WTC11 (cell line): Measurements from ENCODE around the gene F8. TPM values are rescaled to one million over a fixed set of nuclear protein-coding genes. Genes with fewer than 3 reads are reported as not detected.
"Not testable (repeated sequence)": the region's sequence is repeated elsewhere in the genome, so short reads cannot be mapped to it uniquely, and the experiment has no call there.

Source experiments
- ATAC-seq: fragments of 200-7000 bp; cut with Tn5 transposase; 2 replicates; pipeline ENCODE4 v1.10.0; 2021; ENCODE audit warnings: mild to moderate bottlenecking, moderate library complexity
- CTCF ChIA-PET: fragments of 300-600 bp; sonication (Branson Sonifier 250); formaldehyde crosslinking; loops from one replicate; lab custom pipeline; 2021; ENCODE audit warnings: antibody characterized with exemption; lab: Charles Lee
- POLR2A ChIA-PET: fragments of 350-600 bp; sonication (Branson Sonifier 250); formaldehyde crosslinking; loops from one replicate; lab custom pipeline; 2021; ENCODE audit warnings: antibody characterized with exemption; lab: Charles Lee
- DNase-seq: peaks from one replicate; pipeline ENCODE4 v3.0.0; 2021; ENCODE audit warnings: low spot score
- H3K27ac Mint-ChIP-seq: 2 replicates; pipeline ENCODE4 v1.8.0; 2021; ENCODE audit warnings: mixed read lengths
- H3K27me3 Mint-ChIP-seq: 2 replicates; pipeline ENCODE4 v1.8.0; 2021; ENCODE audit warnings: low read depth, mild to moderate bottlenecking, moderate library complexity, mixed read lengths
- H3K36me3 Mint-ChIP-seq: 2 replicates; pipeline ENCODE4 v1.8.0; 2021; ENCODE audit warnings: mixed read lengths
- H3K4me1 Mint-ChIP-seq: 2 replicates; pipeline ENCODE4 v1.8.0; 2022; ENCODE audit warnings: mixed read lengths
- H3K4me3 Mint-ChIP-seq: 2 replicates; pipeline ENCODE4 v1.8.0; 2021; ENCODE audit warnings: mild to moderate bottlenecking, moderate library complexity, mixed read lengths
- H3K9me3 Mint-ChIP-seq: 2 replicates; pipeline ENCODE4 v1.8.0; 2021; ENCODE audit warnings: mixed read lengths
- FOXJ3 ChIP-seq: sonication (generic); formaldehyde crosslinking; IDR thresholded peaks from 2 replicates; pipeline ENCODE4 v1.9.0; 2021; ENCODE audit warnings: missing genetic modification reagents, mild to moderate bottlenecking, borderline replicate concordance
- FOXP1 ChIP-seq: sonication (generic); formaldehyde crosslinking; IDR thresholded peaks from 2 replicates; pipeline ENCODE4 v1.8.0; 2022; ENCODE audit warnings: missing genetic modification reagents, mild to moderate bottlenecking, moderate library complexity, borderline replicate concordance
- IRF2 ChIP-seq: sonication (generic); formaldehyde crosslinking; IDR thresholded peaks from 2 replicates; pipeline ENCODE4 v1.8.0; 2022; ENCODE audit warnings: low read depth, missing genetic modification reagents, borderline replicate concordance
- RORB ChIP-seq: fragments of 250-450 bp; sonication (Bioruptor Pico); IDR thresholded peaks from 2 replicates; pipeline ENCODE4 v1.9.0; 2021; ENCODE audit warnings: mild to moderate bottlenecking
- ZNF219 ChIP-seq: sonication (generic); formaldehyde crosslinking; IDR thresholded peaks from 2 replicates; pipeline ENCODE4 v1.8.0; 2023; ENCODE audit warnings: missing genetic modification reagents, mild to moderate bottlenecking, borderline replicate concordance
- total RNA-seq: library from RNA; stranded (reverse); gene quantifications from 3 replicates; pipeline ENCODE4 v1.2.3, GENCODE V29; 2021
- TF ChIP-seq, protein P1 (sequence below): fragments of 250-450 bp; sonication (Bioruptor Pico); IDR thresholded peaks from 2 replicates; pipeline ENCODE4 v1.9.0; 2021; ENCODE audit warnings: mild to moderate bottlenecking
- TF ChIP-seq, protein P2 (sequence below): sonication (generic); formaldehyde crosslinking; IDR thresholded peaks from 2 replicates; pipeline ENCODE4 v1.8.1; 2023; ENCODE audit warnings: mild to moderate bottlenecking, missing genetic modification reagents
- TF ChIP-seq, protein P3 (sequence below): sonication (generic); formaldehyde crosslinking; IDR thresholded peaks from 2 replicates; pipeline ENCODE4 v1.8.0; 2022; ENCODE audit warnings: mild to moderate bottlenecking, missing genetic modification reagents

Gene F8
- total RNA-seq, 1 experiment from 2014 or later: 1.6 TPM

DNA sequence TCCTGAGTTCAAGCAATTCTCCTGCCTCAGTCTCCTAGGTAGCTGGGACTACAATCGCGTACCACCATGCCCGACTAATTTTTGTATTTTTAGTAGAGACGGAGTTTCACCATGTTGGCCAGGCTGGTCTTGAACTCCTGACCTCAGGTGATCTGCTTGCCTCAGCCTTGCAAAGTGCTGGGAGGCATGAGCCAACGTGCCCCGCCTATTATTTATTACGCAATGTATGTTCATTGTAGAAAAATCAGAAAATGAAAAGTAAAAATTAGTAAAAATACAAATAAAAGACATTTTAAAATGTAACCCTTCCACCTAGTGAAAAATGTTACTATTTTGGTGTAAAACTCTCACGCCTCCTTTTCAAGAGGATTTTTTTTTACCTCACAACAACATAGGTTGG lies 122.2 kb downstream of the F8 start (continued):
- TF ChIP-seq, protein P1, sequence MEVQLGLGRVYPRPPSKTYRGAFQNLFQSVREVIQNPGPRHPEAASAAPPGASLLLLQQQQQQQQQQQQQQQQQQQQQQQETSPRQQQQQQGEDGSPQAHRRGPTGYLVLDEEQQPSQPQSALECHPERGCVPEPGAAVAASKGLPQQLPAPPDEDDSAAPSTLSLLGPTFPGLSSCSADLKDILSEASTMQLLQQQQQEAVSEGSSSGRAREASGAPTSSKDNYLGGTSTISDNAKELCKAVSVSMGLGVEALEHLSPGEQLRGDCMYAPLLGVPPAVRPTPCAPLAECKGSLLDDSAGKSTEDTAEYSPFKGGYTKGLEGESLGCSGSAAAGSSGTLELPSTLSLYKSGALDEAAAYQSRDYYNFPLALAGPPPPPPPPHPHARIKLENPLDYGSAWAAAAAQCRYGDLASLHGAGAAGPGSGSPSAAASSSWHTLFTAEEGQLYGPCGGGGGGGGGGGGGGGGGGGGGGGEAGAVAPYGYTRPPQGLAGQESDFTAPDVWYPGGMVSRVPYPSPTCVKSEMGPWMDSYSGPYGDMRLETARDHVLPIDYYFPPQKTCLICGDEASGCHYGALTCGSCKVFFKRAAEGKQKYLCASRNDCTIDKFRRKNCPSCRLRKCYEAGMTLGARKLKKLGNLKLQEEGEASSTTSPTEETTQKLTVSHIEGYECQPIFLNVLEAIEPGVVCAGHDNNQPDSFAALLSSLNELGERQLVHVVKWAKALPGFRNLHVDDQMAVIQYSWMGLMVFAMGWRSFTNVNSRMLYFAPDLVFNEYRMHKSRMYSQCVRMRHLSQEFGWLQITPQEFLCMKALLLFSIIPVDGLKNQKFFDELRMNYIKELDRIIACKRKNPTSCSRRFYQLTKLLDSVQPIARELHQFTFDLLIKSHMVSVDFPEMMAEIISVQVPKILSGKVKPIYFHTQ (CRISPR knock-in tag): no peak
- TF ChIP-seq ZNF219 (CRISPR knock-in tag): no peak

DNA sequence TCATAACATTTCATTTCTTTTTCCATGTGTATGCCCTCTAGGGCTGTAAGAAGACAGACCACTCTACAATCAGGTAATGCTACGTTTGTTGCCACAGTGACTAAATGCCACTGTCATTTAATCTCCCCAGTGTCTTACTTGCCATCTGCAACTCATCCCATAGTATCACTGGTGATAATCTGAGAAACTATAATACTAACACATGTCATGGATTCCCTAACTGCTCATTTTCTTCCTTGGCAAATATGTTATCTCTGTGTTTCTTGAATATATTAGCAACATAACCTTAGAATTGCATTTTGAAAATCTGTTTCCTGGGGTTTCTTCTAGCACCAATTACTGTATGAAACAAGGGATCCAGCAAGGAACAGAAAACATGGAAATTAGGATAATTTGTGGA lies 130.2 kb downstream of the F8 start:
- POLR2A ChIA-PET: no interaction called here
- Mint-ChIP-seq H3K27ac (no peak overlapping the region), H3K36me3 (no peaks in the 10 kb centered on the region), H3K9me3 (0 out of 2 replicates have a peak, but pooled peaks cover 3% of the 10 kb centered on the region), H3K27me3 (peaks cover 9% of the 10 kb centered on the region), H3K4me3 (no peak overlapping the region), H3K4me1 (peaks cover 23% of the 10 kb centered on the region)
- TF ChIP-seq, protein P2, sequence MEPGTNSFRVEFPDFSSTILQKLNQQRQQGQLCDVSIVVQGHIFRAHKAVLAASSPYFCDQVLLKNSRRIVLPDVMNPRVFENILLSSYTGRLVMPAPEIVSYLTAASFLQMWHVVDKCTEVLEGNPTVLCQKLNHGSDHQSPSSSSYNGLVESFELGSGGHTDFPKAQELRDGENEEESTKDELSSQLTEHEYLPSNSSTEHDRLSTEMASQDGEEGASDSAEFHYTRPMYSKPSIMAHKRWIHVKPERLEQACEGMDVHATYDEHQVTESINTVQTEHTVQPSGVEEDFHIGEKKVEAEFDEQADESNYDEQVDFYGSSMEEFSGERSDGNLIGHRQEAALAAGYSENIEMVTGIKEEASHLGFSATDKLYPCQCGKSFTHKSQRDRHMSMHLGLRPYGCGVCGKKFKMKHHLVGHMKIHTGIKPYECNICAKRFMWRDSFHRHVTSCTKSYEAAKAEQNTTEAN (CRISPR knock-in tag): no peak
- no peak for TF ChIP-seq FOXJ3 (CRISPR knock-in tag)
- TF ChIP-seq RORB (CRISPR knock-in tag): no peak
- TF ChIP-seq, protein P3, sequence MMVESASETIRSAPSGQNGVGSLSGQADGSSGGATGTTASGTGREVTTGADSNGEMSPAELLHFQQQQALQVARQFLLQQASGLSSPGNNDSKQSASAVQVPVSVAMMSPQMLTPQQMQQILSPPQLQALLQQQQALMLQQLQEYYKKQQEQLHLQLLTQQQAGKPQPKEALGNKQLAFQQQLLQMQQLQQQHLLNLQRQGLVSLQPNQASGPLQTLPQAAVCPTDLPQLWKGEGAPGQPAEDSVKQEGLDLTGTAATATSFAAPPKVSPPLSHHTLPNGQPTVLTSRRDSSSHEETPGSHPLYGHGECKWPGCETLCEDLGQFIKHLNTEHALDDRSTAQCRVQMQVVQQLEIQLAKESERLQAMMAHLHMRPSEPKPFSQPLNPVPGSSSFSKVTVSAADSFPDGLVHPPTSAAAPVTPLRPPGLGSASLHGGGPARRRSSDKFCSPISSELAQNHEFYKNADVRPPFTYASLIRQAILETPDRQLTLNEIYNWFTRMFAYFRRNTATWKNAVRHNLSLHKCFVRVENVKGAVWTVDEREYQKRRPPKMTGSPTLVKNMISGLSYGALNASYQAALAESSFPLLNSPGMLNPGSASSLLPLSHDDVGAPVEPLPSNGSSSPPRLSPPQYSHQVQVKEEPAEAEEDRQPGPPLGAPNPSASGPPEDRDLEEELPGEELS: no peak
- no peak for TF ChIP-seq IRF2 (CRISPR knock-in tag)
- no peak for ATAC-seq
- no peak for DNase-seq
- CTCF ChIA-PET: no interaction called here

DNA sequence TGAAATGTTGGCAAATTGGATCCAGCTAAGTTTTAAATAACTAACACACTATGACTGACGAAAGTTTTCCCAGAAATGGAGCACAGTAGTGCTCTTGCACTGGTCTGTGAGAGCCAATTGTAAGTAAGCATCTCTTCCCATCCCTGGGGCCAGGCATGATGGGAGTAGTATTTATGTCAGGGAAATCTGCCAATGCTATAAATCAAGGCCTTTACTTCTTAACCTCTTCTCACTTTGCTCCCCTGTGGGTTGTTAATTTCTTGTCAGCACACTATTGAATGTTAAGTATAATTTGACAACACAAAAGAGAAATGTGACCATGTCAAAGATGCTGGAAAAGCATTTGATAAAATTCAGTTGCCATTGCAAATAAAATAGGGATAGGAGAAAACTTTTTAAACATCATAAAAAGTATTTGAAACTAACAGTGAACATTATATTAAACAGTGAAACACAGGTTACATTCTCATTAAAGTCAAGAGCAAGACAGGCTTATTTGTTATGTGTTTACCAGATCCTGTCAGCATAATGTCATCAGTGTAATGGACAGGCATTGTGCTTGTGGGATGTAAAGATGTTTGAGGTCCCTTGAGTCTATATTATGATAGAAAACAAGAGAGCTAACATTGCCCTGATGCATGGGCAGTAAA lies 131.4 kb downstream of the F8 start:
- no peak overlapping the region for H3K27ac Mint-ChIP-seq
- DNase-seq (no peak), ATAC-seq (no peak)
- H3K9me3 Mint-ChIP-seq: 0 out of 2 replicates have a peak, but pooled peaks cover 3% of the 10 kb centered on the region
- ChIA-PET POLR2A (no interaction called here), CTCF (no interaction called here)
- peaks cover 9% of the 10 kb centered on the region for H3K27me3 Mint-ChIP-seq
- peaks cover 23% of the 10 kb centered on the region for H3K4me1 Mint-ChIP-seq
- no peak overlapping the region for H3K4me3 Mint-ChIP-seq
- no peaks in the 10 kb centered on the region for H3K36me3 Mint-ChIP-seq
- TF ChIP-seq FOXP1 (CRISPR knock-in tag): no peak

DNA sequence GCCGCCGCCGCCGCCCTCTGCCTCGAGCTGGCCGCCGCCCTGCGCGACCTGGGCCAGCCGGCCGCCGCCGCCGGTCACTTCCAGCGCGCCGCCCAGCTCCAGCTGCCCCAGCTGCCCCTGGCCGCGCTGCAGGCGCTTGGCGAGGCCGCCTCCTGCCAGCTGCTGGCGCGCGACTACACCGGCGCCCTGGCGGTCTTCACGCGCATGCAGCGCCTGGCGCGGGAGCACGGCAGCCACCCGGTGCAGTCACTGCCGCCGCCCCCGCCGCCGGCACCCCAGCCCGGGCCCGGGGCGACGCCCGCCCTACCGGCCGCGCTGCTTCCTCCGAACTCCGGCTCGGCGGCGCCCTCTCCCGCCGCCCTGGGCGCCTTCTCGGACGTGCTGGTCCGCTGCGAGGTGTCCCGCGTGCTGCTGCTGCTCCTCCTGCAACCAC lies 135.7 kb downstream of the F8 start:
- H3K9me3 Mint-ChIP-seq, H3K27ac Mint-ChIP-seq, DNase-seq, CTCF ChIA-PET, H3K36me3 Mint-ChIP-seq, H3K4me3 Mint-ChIP-seq, H3K4me1 Mint-ChIP-seq, POLR2A ChIA-PET, H3K27me3 Mint-ChIP-seq: not testable (repeated sequence)
- peak; percentile 23 for ATAC-seq

DNA sequence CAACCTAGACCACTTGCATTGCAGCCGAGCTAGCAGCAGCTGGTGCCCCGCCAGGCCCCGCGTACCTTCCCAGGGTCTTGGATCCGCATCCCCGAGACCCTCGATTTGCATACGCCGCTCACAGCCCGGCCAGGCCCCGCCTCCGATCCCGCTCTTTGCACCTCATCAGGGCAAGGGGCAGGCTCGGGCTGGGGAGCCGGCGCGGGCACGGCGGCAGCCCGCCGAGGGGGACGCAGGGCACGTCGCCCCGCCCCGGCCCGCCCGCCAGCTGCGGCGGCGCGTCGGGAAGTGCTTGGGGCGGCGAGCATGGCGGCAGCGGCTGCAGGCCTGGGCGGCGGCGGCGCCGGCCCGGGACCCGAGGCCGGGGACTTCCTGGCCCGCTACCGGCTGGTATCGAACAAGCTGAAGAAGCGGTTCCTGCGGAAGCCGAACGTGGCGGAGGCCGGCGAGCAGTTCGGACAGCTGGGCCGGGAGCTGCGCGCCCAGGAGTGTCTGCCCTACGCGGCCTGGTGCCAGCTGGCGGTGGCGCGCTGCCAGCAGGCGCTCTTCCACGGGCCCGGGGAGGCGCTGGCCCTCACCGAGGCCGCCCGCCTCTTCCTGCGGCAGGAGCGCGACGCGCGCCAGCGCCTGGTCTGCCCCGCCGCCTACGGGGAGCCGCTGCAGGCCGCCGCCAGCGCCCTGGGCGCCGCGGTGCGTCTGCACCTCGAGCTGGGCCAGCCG lies 136.3 kb downstream of the F8 start, which contains the start of gene F8A1:
Gene F8A1 (plus strand): TSS at position 287 of the 720 bp plus-strand sequence. CDS start 20 bp downstream, at position 307.
- H3K4me3 Mint-ChIP-seq, H3K36me3 Mint-ChIP-seq, H3K9me3 Mint-ChIP-seq, H3K27me3 Mint-ChIP-seq, H3K4me1 Mint-ChIP-seq, POLR2A ChIA-PET, H3K27ac Mint-ChIP-seq, CTCF ChIA-PET: not testable (repeated sequence)
- DNase-seq: peak; percentile 66
- peak; percentile 96 for ATAC-seq

DNA sequence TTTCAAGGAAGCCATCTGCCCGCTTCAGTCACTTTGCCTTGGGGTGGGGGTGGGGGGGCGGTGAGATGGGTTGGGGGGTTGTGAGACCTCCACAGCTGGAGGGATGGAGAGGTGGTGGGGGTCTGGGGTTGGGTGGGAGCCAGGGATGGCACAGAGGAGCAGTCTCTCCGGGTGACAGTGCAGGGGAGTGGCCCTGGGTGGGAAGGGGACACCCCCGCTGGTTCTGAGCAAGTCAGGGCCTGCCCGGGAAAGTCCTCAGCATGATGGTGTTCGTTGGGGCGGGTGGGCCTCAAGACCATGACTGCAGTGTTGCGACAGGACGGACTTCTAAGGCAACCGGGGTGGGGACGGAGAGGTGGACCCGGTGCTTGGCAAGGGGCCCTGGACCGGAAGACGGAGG lies 137.0 kb downstream of the F8 start:
- CTCF ChIA-PET, H3K36me3 Mint-ChIP-seq, POLR2A ChIA-PET: not testable (repeated sequence)

DNA sequence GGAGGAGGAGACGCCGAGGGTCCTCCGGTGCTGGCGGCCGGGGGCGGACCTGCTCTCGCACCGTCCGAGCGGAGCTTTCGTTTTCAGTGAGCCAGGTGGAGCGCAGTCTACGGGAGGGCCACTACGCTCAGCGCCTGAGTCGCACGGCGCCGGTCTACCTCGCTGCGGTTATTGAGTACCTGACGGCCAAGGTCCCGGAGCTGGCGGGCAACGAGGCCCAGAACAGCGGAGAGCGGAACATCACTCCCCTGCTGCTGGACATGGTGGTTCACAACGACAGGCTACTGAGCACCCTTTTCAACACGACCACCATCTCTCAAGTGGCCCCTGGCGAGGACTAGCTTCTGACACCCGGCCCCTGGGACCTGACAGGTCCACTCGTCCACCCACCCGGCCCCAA lies 137.5 kb downstream of the F8 start:
- H3K4me1 Mint-ChIP-seq, H3K36me3 Mint-ChIP-seq, H3K9me3 Mint-ChIP-seq, ATAC-seq, H3K4me3 Mint-ChIP-seq, H3K27me3 Mint-ChIP-seq, CTCF ChIA-PET, DNase-seq, H3K27ac Mint-ChIP-seq, POLR2A ChIA-PET: not testable (repeated sequence)

More for the DNA sequence above, 137.0 kb downstream of the F8 start:
- not testable (repeated sequence) for H3K4me1 Mint-ChIP-seq, DNase-seq, H3K27me3 Mint-ChIP-seq, H3K4me3 Mint-ChIP-seq, H3K9me3 Mint-ChIP-seq, H3K27ac Mint-ChIP-seq, ATAC-seq

DNA sequence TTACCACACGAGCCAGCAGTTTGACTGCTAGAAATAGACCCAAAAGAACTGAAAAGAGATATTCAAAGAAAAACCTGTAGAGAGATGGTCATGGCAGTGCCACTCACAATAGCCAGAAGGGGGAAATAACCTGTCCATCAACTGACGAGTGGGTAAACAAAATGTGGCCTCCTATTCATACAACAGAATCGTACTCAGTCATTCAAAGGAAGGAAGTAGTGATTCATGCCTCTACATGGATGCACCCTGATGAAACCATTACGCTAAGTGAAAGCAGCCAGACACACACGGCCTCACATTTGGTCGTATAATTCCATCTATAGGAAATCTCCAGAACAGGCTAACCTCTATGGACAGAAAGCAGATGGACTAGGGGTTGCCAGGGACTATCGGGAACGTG lies 138.5 kb downstream of the F8 start:
- H3K27me3 Mint-ChIP-seq, ATAC-seq, H3K9me3 Mint-ChIP-seq, CTCF ChIA-PET, H3K27ac Mint-ChIP-seq, H3K4me1 Mint-ChIP-seq, DNase-seq, H3K4me3 Mint-ChIP-seq, H3K36me3 Mint-ChIP-seq, POLR2A ChIA-PET: not testable (repeated sequence)
